Activated T-helper 1 cell treated with Interleukin-2 at 50 U/mL for 16 hours (primary cell): ENCODE data around the gene S1PR1.
"Not testable (repeated sequence)": the region's sequence is repeated elsewhere in the genome, so short reads cannot be mapped to it uniquely, and the experiment has no call there.

Experiments
- DNase-seq: peaks from one replicate; pipeline ENCODE4 v3.0.0-alpha.2; 2020; ENCODE audit warnings: low read depth

The S1PR1 gene

GRCh38 chr1:101236516-101237228 lies at the start of gene S1PR1:
Gene S1PR1, plus strand, starts transcription at chr1:101237019. Its CDS starts 1,966 bp downstream, at chr1:101238985.
- peak; percentile 71 for DNase-seq

GRCh38 chr1:101187297-101187696 lies 49.5 kb upstream of the S1PR1 start:
- no peak for DNase-seq

GRCh38 chr1:101188331-101188730 lies 48.5 kb upstream of the S1PR1 start:
- no peak for DNase-seq

DNA sequence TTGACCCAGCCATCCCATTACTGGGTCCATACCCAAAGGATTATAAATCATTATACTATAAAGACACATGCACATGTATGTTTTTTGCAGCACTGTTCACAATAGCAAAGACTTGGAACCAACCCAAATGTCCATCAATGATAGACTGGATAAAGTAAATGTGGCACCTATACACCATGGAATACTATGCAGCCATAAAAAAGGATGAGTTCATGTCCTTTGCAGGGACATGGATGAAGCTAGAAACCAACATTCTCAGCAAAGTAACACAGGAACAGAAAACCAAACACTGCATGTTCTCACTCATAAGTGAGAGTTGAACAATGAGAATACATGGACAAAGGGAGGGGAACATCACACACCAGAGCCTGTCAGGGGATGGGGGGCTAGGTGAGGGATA lies 47.9 kb upstream of the S1PR1 start:
- DNase-seq, result not testable (repeated sequence)

DNA sequence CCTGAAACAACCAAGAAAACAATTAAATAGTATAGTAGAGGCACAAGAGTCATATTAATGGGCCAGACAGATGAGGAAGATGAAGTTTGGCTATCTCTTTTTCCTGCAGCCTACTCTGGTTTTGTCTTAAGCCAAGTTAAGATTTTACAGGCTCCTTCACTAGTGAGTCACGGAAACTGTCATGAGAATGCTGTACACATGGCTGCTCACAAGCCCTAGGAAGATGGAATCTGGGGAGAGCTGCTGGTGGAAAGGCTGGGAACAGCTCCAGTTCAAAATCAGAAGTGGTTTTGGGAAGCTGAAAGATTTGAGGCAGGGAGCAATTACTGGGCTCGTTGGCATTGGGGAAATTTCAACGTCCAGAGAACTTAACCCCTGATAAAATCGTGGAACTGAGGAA lies 46.4 kb upstream of the S1PR1 start:
- DNase-seq, result no peak

- no peak for DNase-seq
These were observed 45.8 kb upstream of the S1PR1 start for GRCh38 chr1:101191049-101191448.

GRCh38 chr1:101193733-101194169 lies 43.1 kb upstream of the S1PR1 start:
- no peak for DNase-seq

- no peak for DNase-seq
These were observed 42.1 kb upstream of the S1PR1 start for GRCh38 chr1:101194746-101195145.

- DNase-seq, result no peak
These were observed 40.2 kb upstream of the S1PR1 start for GRCh38 chr1:101196668-101197067.

DNA sequence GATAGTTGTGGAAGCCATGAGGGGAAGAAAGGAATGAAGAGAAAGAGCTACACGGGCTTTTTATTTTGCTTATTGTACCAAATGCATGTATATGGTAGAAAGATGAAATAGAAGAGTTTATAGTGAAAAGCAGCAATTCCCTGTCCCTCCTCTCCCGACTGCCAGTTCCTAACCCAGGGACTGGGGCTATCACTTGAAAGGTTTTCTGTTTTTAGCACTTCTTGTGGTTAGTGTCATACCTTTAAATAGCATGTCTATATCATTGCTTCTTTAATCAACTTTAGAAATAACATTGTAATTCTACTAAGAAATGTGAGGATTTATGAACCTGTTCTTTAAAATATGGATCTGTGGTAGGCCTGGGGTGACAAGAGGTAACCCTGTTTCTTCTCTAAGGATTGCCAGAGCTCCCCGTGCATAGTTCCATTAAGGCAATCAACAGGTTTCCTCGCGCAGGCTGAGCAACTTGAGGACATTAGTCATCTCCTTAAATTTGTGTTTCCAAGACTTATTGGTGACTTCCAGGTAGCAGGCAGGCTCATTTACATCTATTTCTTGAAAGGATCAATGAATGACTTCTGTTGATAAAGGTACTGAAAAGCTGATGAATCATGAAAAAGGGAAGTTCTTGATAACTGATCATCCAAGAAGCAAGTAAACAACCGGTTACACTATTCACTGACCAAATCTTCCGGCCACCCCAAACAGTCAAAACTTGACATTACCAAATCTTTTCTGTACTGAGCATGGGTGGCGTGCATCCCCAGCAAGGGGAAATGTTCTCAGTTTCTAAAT lies 37.8 kb upstream of the S1PR1 start:
- no peak for DNase-seq

DNA sequence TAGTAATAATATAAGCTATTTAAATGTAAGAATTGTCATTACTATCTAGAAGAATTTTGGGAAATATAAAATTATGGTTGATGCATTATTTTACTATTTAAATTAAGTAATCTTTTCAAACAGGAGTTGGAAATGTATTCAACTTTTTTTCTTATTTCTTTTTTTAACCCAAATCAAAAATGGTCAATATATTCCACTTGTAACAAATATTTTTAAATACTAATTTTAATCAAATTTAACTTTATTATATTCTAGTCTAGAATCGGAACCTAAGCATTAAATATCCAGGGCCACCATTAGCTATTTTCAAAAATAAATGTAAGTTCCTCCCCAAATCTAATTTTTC lies 37.2 kb upstream of the S1PR1 start:
- no peak for DNase-seq

DNA sequence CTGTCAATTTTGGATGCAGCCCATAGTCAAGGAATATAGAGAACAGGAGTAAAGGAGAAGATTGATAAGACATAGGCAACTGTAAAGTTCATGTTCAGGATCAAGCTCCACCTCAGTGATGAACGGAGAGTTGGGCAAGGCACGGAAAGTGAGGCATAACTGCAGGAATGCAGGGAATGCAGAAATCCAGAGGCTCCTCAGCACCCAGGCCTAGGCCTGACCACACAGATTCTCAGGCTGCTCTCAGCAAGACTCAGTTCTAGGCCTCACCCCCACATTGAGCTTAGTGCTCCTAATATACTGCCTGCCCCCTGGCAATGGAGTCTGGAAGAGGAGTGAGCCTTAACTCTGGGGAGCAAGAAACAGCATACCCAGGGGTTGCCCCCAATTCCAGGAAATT lies 36.3 kb upstream of the S1PR1 start:
- DNase-seq, result no peak

DNA sequence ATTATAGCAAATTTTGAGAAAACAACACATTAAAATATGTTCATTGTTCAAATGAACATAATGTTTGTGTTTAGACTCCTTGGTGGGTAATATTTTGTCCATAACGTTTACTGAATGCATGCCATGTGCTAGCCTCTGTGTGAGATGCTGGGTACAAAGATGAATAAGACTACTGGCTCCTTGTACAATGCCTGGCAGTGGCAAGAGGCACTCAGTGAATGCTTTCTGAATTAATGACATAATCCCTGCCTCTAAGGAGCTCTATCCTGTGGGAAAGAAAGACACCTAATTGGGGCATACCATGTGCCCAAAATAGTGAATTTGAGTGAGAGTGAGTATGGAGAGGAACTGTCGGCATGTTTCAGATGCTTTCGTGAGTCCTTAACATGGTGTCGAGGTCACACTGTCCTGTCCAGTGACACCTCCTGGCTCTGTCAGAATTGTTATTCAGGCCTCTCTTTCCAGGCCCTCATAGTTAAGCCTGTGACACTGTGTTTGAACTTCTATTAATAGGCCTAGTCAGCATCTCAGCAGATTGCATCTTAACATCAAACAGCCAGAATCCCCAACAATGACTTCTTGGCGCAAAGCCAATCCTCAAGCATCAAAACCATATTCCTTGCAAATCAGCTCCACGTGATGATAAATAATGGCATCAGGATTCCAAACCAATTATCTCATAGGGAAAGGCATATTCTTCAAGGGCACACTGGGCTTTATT lies 32.8 kb upstream of the S1PR1 start:
- no peak for DNase-seq

- no peak for DNase-seq
These were observed 31.4 kb upstream of the S1PR1 start for GRCh38 chr1:101205457-101205856.

DNA sequence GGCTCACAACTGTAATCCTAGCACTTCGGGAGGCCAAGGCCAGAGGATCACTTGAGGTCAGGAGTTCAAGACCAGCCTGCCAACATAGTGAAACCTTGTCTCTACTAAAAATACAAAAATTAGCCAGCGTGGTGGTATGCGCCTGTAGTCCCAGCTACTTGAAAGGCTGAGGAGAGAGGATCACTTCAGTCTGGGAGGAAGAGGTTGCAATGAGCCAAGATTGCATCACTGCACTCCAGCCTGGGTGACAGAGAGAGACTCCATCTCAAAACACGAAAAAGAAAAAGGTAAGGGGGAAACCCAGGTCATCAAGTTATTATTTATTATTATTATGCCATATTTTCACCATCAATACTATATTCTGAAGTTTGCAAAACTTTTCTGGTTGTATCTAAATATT lies 30.7 kb upstream of the S1PR1 start:
- DNase-seq, result not testable (repeated sequence)

- DNase-seq, result not testable (repeated sequence)
These were observed 29.5 kb upstream of the S1PR1 start for GRCh38 chr1:101207271-101207670.

DNA sequence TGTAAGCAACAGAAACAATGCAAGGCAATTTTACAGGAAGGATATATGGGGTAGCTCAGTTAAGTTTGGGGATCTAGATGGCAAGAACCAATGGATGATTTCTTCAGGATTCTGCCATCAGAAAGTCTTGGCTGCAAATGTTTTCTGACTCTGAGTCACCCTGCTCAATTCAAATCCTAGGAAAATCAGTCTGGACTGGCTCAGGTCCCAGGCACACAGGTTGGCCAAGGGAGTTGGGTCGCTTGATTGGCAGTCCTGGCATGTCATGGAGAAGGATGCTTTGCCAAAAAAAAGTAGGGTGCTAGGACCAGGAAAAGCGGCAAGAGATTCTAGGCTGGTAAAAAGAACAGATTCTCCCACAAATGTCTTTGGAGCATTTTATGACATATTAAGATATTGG lies 28.9 kb upstream of the S1PR1 start:
- no peak for DNase-seq

GRCh38 chr1:101215363-101216011 lies 21.3 kb upstream of the S1PR1 start:
- DNase-seq, result no peak

- no peak for DNase-seq
These were observed 20.2 kb upstream of the S1PR1 start for GRCh38 chr1:101216623-101217022.

GRCh38 chr1:101217148-101217547 lies 19.7 kb upstream of the S1PR1 start:
- DNase-seq, result no peak

- not testable (repeated sequence) for DNase-seq
These were observed 17.9 kb upstream of the S1PR1 start for GRCh38 chr1:101218968-101219367.
